Endothelial cell of umbilical vein (primary cell): Measurements from ENCODE around the gene TRIM36. TPM values are rescaled to one million over a fixed set of nuclear protein-coding genes. Genes with fewer than 3 reads are reported as not detected.

Experiments
- BruUV-seq: library from RNA; stranded (reverse); fragments of 400-500 nt; replicated peaks from 2 replicates; lab custom pipeline; 2021; lab: Mats Ljungman, UMichigan
- CTCF ChIA-PET: fragments of 300-600, 350-600 bp; sonication (Branson Sonifier 250); formaldehyde crosslinking; loops from one replicate; lab custom pipeline; 2021; ENCODE audit warnings: antibody characterized with exemption, inconsistent platforms; lab: Charles Lee
- POLR2A ChIA-PET: fragments of 300-600, 350-600 bp; sonication (Branson Sonifier 250); formaldehyde crosslinking; loops from one replicate; lab custom pipeline; 2021; ENCODE audit warnings: antibody characterized with exemption, inconsistent platforms; lab: Charles Lee
- DNase-seq: peaks from one replicate; pipeline ENCODE4 v3.0.0-alpha.2; 2011; ENCODE audit warnings: low read depth, low spot score
- FAIRE-seq: peaks from 2 replicates; lab custom pipeline; 2011; peaks lifted over from hg19 to GRCh38; lab: Jason Lieb, UNC
- H2AFZ ChIP-seq: 2 replicates; pipeline ENCODE4 v1.6.0; 2012; ENCODE audit warnings: low read depth, low read length, control low read depth, inconsistent platforms
- H3K27ac ChIP-seq: 2 replicates; pipeline ENCODE4 v1.5.1; 2011; ENCODE audit warnings: low read depth, mild to moderate bottlenecking, control low read depth, low read length, moderate library complexity; ENCODE audit not compliant: insufficient read depth
- H3K27me3 ChIP-seq, 2 experiments: 2 replicates each; pipeline versions ENCODE4 v1.6.0 to v1.6.1; 2011; ENCODE audit warnings: low read length in 2 of 2, mixed read lengths in 1 of 2; ENCODE audit not compliant: control insufficient read depth in 2 of 2, insufficient read depth in 2 of 2
- H3K36me3 ChIP-seq, 2 experiments: 2 replicates in 1 of 2; 3 replicates in 1 of 2; pipeline ENCODE4 v1.5.1; 2011; ENCODE audit warnings: low read length in 2 of 2, mild to moderate bottlenecking in 1 of 2, moderate library complexity in 1 of 2; ENCODE audit not compliant: control insufficient read depth in 2 of 2, insufficient read depth in 2 of 2; ENCODE audit errors: extremely low read depth in 1 of 2
- H3K4me1 ChIP-seq: 3 replicates; pipeline ENCODE4 v1.5.1; 2011; ENCODE audit warnings: mild to moderate bottlenecking, low read length; ENCODE audit not compliant: control insufficient read depth, insufficient read depth; ENCODE audit errors: extremely low read depth
- H3K4me2 ChIP-seq: 2 replicates; pipeline ENCODE4 v1.6.1; 2011; ENCODE audit warnings: low read length, control low read depth, mixed read lengths; ENCODE audit not compliant: insufficient read depth
- H3K4me3 ChIP-seq, 3 experiments: fragments of 200-600 bp in 1 of 3; sonication (generic), shearing (Covaris generic) in 1 of 3; replicated peaks in 1 of 3; 2 replicates each; pipeline ENCODE4 v1.5.1; 2011 to 2016; ENCODE audit warnings: control low read depth in 3 of 3, low read length in 3 of 3, mild to moderate bottlenecking in 2 of 3, inconsistent platforms in 1 of 3, low read depth in 1 of 3, moderate library complexity in 1 of 3; ENCODE audit not compliant: insufficient read depth in 1 of 3
- H3K79me2 ChIP-seq: 2 replicates; pipeline ENCODE4 v1.6.0; 2012; ENCODE audit warnings: low read length, inconsistent platforms; ENCODE audit not compliant: control insufficient read depth, insufficient read depth
- H3K9ac ChIP-seq: replicated peaks from 2 replicates; pipeline ENCODE3; 2011; ENCODE audit warnings: low read length, control low read depth; ENCODE audit not compliant: insufficient read depth; ENCODE audit errors: extremely low read depth
- H3K9me1 ChIP-seq: replicated peaks from 3 replicates; pipeline ENCODE4 v1.6.0; 2011; ENCODE audit warnings: mild to moderate bottlenecking, low read length; ENCODE audit not compliant: control insufficient read depth, insufficient read depth; ENCODE audit errors: extremely low read depth
- H3K9me3 ChIP-seq: replicated peaks from 2 replicates; pipeline ENCODE4 v1.5.1; 2012; ENCODE audit warnings: low read length, inconsistent platforms; ENCODE audit not compliant: control insufficient read depth, insufficient read depth
- H4K20me1 ChIP-seq: replicated peaks from 2 replicates; pipeline ENCODE3; 2011; ENCODE audit warnings: mild to moderate bottlenecking, low read length; ENCODE audit not compliant: control insufficient read depth, insufficient read depth; ENCODE audit errors: extremely low read depth
- CTCF ChIP-seq, 2 donors: IDR thresholded peaks; 1 replicate in 1 of 2; 2 replicates in 1 of 2; pipeline ENCODE4 v1.5.1; 2011; ENCODE audit warnings: low read length in 2 of 2, mild to moderate bottlenecking in 2 of 2, moderate library complexity in 2 of 2, control low read depth in 1 of 2, inconsistent platforms in 1 of 2, low read depth in 1 of 2; ENCODE audit not compliant: insufficient read depth in 1 of 2; ENCODE audit errors: extremely low read depth in 1 of 2
- EZH2 ChIP-seq: IDR thresholded peaks from 2 replicates; pipeline ENCODE4 v1.6.1; 2012; ENCODE audit warnings: borderline replicate concordance, low read depth, mild to moderate bottlenecking, moderate library complexity, low read length, inconsistent platforms; ENCODE audit not compliant: severe bottlenecking
- GATA2 ChIP-seq: IDR thresholded peaks from 2 replicates; pipeline ENCODE4 v1.7.0; 2011; ENCODE audit warnings: low read depth, mild to moderate bottlenecking, moderate library complexity, mixed read lengths, low read length; ENCODE audit not compliant: insufficient read length, insufficient read depth
- MYC ChIP-seq: IDR thresholded peaks from one replicate; pipeline ENCODE4 v1.6.1; 2011; ENCODE audit warnings: mild to moderate bottlenecking, low read depth, low read length
- POLR2AphosphoS5 ChIP-seq: IDR thresholded peaks from 2 replicates; pipeline ENCODE4 v1.6.1; 2012; ENCODE audit warnings: low read depth, mild to moderate bottlenecking, control low read depth, low read length, moderate library complexity; ENCODE audit not compliant: insufficient read depth
- dilution Hi-C: fragments of 300-500 bp; cut with MboI; formaldehyde crosslinking; loops from one replicate; pipeline ENCODE4 v1.15.0; 2019; ENCODE audit warnings: low sequenced_read_pairs; ENCODE audit not compliant: extremely low pct_ligation_motif_present
- intact Hi-C: fragments of 100-400 bp; cut with micrococcal nuclease; formaldehyde crosslinking; loops from one replicate; pipeline ENCODE4 v1.10.0; 2022
- polyA plus RNA-seq, 4 experiments: library from polyadenylated mRNA; depleted of rRNA in 3 of 4; stranded (reverse) in 3 of 4; unstranded in 1 of 4; fragments of >200 nt; gene quantifications; 2 replicates each; pipeline versions ENCODE4 v1.2.1 to v1.2.3, GENCODE V29; 2011 to 2012; ENCODE audit warnings: missing spikeins in 1 of 4
- total RNA-seq: library from RNA; stranded (reverse); gene quantifications from 2 replicates; pipeline ENCODE4 v1.2.3, GENCODE V29; 2021

TRIM36 gene
- total and polyA plus RNA-seq, 2 donors (not counting 3 experiments of a cell fraction or from before 2014, with no cell fraction given), result 0.76 to 1.2 TPM

GRCh38 chr5:115170929-115171510 lies 1.3 kb upstream of the TRIM36 start:
- Histone ChIP-seq H3K79me2 (no peaks in the 10 kb centered on the region), H3K27ac (no peak overlapping the region), H3K9ac (no peak overlapping the region), H3K4me1 (peaks cover 11% of the 10 kb centered on the region), H3K36me3 (no peaks in the 10 kb centered on the region), H3K9me1 (no peaks in the 10 kb centered on the region), H2AFZ (no peak overlapping the region), H3K4me2 (peak overlapping the region; percentile 64), H3K27me3 (peaks cover 22 to 55% of the 10 kb centered on the region in 2 experiments), H3K9me3 (no peaks in the 10 kb centered on the region), H3K4me3 (peak overlapping the region in 1 of 3 experiments; percentile 24), H4K20me1 (no peaks in the 10 kb centered on the region)
- dilution Hi-C loops, result no loop called here
- intact Hi-C loops, result loop anchor here (1.0 to 10.0 kb wide), 3 partner anchors 8 to 674 kb away; partner anchors contain the start of genes AP3S1 and ATG12
- CTCF ChIA-PET, result interaction anchor here (0.6 to 1.5 kb wide), 2 partner anchors 9 to 479 kb away, joined by 3 to 4 read pairs; no protein-coding TSS in a partner anchor
- DNase-seq (no peak), FAIRE-seq (peak; percentile 37)
- BruUV-seq, result no TSS peak
- POLR2A ChIA-PET, result no interaction called here
- TF ChIP-seq GATA2 (no peak), MYC (no peak), POLR2AphosphoS5 (no peak), CTCF (IDR thresholded peaks at IDR 0.05; ENCODE audit: extremely low read depth in 1 of 2, insufficient read depth in 1 of 2, low read depth in 1 of 2, low read length in 2 of 2) (no peak), EZH2 (peak; percentile 32)
